Uterus (tissue), 2 donors: ENCODE results near the gene METTL21C.

Experiments used
- POLR2A ChIP-seq, 2 donors: fragments of 450-650 bp; IDR thresholded peaks; one replicate each; pipeline ENCODE4 v1.6.1; 2016; ENCODE audit warnings: antibody characterized with exemption in 2 of 2, mild to moderate bottlenecking in 1 of 2, moderate library complexity in 1 of 2
- TF ChIP-seq, protein P1 (sequence below), 4 experiments: fragments of 200-600 bp in 2 of 4; fragments of 450-650 bp in 2 of 4; sonication (generic) in 2 of 4; IDR thresholded peaks; one replicate each; pipeline ENCODE4 v1.5.1; 2016 to 2019; ENCODE audit warnings: antibody characterized with exemption in 4 of 4, mild to moderate bottlenecking in 2 of 4, moderate library complexity in 1 of 4

DNA sequence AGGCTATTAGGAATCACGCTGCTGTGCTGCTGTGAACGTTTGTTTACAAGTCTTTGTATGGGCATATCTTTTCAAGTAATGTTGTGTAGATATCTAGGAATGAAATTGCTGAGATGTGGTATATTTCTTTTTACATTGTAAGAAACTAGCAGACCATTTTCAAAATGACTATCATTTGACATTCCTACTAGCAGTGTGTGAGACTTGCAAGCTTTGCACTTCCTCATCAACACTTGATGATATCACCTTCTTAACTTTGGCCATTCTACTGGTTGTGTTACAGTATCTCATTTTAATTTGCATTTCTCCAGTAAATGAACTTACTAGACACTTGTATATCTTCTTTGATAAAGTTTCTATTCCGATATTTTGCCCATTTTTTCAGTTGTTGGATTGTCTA is 12.1 kb downstream of the METTL21C start:
- TF ChIP-seq, protein P1, sequence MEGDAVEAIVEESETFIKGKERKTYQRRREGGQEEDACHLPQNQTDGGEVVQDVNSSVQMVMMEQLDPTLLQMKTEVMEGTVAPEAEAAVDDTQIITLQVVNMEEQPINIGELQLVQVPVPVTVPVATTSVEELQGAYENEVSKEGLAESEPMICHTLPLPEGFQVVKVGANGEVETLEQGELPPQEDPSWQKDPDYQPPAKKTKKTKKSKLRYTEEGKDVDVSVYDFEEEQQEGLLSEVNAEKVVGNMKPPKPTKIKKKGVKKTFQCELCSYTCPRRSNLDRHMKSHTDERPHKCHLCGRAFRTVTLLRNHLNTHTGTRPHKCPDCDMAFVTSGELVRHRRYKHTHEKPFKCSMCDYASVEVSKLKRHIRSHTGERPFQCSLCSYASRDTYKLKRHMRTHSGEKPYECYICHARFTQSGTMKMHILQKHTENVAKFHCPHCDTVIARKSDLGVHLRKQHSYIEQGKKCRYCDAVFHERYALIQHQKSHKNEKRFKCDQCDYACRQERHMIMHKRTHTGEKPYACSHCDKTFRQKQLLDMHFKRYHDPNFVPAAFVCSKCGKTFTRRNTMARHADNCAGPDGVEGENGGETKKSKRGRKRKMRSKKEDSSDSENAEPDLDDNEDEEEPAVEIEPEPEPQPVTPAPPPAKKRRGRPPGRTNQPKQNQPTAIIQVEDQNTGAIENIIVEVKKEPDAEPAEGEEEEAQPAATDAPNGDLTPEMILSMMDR (IDR thresholded peaks at IDR 0.05), result no peak
- no peak for TF ChIP-seq POLR2A (IDR thresholded peaks at IDR 0.05)
